GM18907 (cell line): ENCODE results near the gene GABPB2.

ENCODE experiments used
- ATAC-seq: cut with Tn5 transposase; IDR thresholded peaks from one replicate; pipeline ENCODE4 v1.9.1; 2021; ENCODE audit warnings: mild to moderate bottlenecking, moderate library complexity; ENCODE audit not compliant: unreplicated experiment

Gene GABPB2

DNA sequence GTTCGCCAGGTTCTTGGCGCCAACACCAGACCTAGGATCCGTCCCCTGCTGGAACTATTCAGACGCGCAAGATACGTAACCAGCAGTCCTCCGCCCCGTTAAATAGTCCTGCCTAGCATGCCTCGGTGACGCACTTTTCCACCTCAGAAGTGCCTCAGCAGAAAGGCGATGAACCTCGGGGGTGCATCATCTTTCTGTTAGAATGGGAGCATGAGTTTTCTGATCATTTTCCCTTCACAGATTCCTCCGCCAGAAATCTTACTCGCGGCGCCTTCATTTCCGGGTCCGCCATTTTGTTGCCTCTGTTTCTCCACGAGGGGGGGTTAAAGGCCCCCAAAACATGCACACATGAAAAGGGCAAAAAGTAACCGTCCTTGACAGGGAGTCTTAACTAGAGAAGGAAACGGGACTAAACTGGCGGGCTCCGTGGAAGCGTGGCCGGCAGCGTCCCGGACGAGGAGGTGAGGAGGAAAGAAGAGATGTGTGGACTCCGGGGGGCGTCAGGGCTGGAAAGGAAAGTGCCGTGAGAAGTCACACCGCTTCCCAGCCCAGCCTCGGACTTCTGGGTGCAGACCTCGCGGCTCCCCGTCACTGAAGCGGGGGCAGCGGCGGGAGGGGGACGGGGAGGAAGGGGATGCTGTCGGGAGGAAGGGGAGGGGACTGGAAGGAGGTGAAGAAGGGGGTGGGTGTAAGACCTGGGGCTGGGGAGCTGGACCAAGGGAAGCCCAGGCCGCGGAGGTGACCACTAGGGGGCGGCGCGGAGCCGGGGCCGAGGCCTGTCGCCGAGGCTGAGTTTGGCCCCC, at the start of gene GABPB2:
Gene GABPB2 (plus strand): TSS at position 288 of the 803 bp plus-strand sequence. CDS start 17,429 bp downstream, outside the sequence.
- peak; percentile 83 for ATAC-seq

DNA sequence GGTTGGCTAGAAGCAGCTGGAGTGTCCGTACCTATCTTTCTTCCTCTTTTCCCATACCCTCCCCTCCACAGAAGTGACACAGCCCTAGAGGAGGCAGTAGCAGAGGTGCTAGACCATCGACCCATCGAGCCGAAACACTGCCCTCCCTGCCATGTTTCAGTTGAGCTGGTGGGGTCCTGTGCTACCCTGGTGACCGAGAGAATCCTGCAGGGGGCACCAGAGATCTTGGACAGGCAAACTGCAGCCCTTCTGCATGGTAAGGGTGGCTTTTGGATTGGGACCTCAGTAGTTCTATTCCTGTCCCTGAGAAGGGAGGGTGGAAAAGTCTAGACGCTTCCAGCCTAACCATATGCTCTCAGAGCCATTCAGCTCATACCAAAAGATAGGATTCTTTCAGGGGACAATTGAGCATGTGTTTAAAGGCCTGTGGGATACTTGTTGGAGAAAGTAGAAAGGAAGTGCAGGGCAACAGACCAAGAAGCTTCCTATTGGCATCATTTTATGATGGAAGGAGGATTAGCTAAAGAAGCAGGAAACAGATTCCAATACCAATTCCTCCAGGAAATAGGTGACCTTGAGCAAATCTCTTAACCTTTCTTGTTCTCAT, 45.9 kb upstream of the GABPB2 start:
- ATAC-seq: no peak

DNA sequence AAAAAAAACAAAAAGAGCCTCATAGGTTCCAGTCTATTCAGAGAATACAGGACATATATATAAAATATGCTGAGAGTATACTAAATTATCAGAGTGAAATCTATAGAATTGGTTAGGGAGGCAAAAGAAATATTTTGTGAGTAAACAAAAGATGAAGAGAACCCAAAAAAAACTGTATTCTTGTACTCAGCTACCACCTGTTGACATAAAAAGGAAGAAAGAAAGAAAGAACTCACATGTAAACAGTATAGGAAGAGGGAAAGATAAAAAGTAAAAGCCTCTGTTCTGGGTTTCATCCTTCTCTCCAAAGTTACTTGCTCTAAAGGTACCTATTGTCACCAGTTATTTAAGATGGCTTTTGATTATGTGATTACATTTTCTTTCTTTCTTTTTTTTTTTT, 44.1 kb upstream of the GABPB2 start:
- ATAC-seq: no peak

DNA sequence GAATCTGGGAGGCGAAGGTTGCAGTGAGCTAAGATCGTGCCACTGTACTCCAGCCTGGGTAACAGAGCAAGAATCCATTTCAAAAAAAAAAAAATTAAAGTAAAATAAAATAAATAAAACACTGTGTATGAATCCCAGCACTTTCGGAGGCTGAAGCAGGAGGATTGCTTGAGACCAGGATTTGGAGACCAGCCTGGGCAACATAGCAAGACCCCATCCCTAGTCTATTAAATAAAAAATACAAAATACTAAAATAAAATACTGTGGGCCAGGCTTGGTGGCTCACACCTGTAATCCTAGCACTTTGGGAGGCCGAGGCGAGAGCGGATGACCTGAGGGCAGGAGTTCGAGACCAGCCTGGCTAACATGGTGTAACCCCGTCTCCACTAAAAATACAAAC, 38.4 kb upstream of the GABPB2 start:
- no peak for ATAC-seq

DNA sequence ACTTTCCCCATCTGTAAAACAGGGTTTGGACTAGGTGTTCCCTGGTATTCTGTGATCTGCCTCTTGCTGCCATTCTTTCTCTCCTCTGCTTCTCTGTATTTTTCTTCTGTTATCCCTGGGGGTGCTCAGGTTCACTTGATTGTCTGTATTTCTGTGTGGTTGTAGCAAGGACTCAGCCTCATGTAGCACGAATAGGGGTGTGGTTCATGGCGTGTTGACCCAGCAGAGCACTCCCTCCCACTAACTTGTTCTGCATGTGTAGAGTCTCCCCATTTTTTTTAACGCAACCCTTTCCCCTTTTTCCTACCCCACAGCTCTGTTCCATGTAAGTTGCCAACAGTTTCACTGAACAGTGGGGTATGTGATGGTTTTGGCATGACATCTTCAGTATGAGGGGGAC, 35.4 kb upstream of the GABPB2 start:
- no peak for ATAC-seq

DNA sequence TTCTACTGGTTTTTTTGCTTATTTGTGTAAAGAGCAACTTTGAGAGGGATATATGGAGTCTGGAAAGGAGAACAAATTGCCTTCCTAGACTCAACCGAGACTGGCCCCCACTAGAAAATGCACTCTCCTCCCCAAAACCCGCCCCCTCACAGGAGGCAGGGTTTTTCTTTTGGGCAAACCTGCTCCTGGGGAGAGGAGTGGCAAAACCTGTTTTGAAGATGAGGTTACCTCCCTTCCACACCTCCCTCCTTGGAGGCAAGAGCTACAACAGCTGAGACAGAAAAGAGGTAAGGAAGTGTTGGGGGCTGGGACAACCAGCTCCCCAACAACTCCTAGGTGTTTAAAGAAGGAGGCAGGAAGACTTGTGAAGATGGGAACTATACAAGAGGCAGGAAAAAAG, 34.2 kb upstream of the GABPB2 start, which contains the start of gene BNIPL:
Gene BNIPL (plus strand): TSS at position 231 of the 400 bp plus-strand sequence. CDS start 140 bp downstream, at position 371.
- ATAC-seq: no peak

DNA sequence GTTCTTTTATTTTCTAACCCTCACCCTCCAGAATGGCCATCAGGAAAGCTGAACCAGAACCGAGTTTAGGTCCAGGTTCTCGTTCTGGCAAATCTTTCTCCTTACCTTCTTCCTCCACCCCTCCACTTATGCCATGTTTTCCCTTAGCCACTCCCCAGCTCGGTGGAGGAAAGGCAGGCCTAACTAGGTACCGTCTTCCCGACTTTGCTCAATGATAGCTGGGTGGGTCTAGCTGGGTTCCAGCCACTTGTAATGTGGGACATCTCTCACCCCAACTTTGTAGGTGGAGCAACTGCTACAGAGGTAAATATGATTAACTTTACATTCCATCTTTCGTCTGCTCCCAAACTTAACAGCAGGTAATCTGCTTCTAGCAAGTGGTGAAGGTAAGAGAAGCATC, 33.5 kb upstream of the GABPB2 start:
- ATAC-seq: no peak

DNA sequence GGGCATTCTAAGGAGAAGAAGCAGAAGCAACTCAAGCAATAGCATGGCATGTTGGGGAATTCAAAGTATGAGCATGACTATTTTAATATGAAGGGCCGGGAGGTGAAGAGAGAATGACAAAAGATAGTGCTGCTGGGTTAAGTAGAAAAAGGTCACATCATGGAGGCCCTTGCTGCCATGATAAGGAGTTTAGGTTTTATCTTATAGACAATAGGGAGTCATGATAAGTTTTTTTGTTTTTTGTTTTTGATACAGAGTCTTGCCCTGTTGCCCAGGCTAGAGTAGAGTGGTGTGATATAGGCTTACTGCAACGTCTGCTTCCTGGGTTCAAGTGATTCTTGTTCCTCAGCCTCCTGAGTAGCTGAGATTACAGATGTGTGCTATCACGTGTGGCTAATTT, 31.0 kb upstream of the GABPB2 start:
- no peak for ATAC-seq

DNA sequence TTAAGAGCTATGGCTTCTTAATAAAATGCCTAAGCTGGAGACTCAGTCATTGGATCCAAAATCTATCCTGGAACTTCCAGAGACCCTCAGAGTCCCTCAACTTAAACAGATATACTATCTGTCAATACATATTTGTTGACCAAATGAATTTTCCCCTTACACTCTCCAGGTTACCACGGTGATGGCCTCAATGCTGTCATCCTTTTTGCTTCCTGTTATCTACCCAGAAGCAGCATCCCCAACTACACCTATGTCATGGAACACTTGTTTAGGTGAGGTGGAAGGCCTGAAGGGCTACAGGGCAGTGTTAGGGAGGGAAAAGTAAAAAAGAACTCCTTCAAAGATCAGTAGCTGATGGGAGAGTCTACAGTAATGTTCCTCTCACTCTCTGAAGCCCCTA, 27.4 kb upstream of the GABPB2 start:
- ATAC-seq: no peak

DNA sequence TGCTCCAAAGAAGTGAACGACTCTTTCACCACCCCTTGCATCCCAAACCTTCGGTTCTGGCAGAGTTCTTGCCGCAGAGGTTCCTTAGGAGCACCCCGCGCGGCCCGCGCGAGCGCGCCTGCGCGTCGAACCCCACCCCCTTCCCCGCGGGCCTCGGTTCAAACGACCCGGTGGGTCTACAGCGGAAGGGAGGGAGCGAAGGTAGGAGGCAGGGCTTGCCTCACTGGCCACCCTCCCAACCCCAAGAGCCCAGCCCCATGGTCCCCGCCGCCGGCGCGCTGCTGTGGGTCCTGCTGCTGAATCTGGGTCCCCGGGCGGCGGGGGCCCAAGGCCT, 23.0 kb upstream of the GABPB2 start, which contains the start of gene C1orf56:
Gene C1orf56 (plus strand): TSS at position 161 of the 334 bp plus-strand sequence. CDS start 97 bp downstream, at position 258.
- peak; percentile 45 for ATAC-seq

DNA sequence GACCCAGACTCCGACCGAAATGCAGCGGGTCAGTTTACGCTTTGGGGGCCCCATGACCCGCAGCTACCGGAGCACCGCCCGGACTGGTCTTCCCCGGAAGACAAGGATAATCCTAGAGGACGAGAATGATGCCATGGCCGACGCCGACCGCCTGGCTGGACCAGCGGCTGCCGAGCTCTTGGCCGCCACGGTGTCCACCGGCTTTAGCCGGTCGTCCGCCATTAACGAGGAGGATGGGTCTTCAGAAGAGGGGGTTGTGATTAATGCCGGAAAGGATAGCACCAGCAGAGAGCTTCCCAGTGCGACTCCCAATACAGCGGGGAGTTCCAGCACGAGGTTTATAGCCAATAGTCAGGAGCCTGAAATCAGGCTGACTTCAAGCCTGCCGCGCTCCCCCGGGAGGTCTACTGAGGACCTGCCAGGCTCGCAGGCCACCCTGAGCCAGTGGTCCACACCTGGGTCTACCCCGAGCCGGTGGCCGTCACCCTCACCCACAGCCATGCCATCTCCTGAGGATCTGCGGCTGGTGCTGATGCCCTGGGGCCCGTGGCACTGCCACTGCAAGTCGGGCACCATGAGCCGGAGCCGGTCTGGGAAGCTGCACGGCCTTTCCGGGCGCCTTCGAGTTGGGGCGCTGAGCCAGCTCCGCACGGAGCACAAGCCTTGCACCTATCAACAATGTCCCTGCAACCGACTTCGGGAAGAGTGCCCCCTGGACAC, 22.5 kb upstream of the GABPB2 start:
- peak; percentile 59 for ATAC-seq

DNA sequence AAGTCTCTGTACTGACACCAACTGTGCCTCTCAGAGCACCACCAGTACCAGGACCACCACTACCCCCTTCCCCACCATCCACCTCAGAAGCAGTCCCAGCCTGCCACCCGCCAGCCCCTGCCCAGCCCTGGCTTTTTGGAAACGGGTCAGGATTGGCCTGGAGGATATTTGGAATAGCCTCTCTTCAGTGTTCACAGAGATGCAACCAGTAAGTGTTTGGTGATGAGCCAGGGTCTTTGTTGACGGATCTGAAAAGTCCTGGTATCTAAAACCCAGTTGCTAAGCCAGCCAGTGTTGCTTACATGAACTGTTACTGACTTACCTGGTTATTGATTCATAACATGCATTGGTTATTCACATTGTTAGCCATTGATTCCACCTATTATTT, 21.9 kb upstream of the GABPB2 start:
- no peak for ATAC-seq

DNA sequence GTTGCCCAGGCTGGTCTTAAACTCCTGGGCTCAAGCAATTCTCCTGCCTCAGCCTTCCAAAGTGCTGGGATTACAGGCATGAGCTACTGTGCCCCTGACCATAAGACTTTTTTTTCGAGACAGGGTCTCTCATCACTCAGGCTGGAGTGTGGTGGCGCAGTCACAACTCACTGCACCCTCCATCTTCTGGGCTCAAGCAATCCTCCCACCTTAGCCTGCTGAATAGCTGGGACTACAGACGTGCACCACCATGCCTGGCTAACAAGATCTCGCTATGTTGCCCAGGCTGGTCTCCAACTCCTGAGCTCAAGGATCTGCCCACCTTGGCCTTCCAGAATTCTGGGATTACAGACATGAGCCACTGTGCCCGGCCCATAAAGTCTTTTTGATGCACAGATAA, 21.1 kb upstream of the GABPB2 start:
- ATAC-seq: no peak

DNA sequence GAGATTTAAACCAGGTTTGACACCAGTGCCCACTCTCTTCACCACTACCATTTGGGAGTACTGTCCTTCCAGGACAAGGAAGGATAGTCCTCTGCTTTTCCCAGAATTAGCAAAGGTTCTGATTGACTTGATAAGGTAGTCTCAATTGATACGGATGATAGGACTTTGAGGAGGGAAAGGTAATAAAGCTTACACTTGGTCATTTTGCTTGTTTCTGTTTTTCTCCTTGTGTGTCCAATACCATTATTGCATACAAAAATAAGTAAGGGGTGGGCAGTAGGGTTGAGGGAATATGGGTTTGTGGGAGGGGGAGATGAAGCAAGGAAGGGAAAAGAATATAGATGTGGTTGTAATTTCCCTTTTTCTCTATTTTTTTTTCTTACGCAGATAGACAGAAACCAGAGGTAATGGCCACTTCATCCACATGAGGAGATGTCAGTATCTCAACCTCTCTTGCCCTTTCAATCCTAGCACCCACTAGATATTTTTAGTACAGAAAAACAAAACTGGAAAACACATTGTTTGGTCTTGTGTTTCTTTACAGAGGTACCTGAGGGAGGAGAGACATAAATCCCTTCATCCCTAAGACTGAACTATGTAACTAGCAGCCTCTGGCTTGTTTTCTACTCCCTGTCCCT, 20.4 kb upstream of the GABPB2 start:
- no peak for ATAC-seq

DNA sequence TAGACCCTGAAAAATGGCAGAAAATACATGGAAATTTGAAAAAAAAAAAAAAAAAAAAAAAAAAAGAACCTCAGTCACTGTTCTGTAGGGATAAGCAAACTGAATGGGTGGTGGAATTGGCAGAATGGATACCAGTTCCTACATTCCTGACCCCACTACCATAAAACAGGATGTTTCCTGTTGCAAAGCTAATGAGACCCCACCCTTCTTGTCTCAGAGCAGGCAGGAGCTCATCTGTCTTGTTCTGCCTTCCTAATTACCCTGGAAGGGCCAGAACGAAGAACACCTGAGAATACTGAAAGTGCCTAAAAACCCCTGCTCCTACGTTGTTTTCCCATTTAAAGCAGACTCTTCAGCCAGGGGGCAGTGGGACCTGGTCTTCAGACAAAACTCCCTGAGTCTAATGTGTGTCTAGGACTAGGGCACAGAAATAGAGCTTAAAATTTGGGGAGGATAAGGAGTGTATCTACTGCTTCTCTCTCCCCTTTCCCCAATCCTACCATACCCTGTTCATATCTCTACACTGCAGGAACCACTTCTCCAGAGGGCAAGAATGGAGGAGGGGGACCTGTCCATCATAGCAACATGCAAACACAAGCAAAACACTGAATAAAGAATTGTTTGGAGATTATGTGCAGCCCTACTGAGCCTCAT, 19.1 kb upstream of the GABPB2 start:
- ATAC-seq: no peak

DNA sequence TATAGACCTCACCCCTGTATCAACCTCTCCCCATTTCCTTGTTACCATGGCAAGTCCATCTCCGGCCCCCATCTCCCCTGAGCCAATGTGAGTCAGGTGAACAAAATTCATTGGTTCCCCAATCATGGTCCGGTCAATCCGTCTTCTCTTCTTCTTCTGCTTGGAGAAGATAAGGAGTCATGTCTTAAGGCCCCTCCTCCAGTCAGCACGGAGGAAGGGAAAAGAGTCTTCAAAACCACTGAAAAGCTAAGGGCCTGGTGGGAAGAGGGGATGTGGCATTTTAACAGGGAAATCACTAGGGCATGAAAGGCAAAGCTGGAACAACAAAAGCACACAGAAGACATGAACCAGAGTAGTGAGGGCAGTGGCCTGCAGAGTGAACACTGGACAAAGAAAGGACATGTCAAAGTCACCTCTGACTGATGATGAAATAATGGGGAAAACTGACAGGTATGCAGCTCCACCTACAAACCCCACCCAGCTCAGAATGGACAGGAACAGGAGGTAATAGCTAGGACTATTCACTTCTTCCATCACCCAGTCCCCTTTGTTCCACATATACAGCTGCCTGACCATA, 15.5 kb upstream of the GABPB2 start:
- ATAC-seq: no peak

DNA sequence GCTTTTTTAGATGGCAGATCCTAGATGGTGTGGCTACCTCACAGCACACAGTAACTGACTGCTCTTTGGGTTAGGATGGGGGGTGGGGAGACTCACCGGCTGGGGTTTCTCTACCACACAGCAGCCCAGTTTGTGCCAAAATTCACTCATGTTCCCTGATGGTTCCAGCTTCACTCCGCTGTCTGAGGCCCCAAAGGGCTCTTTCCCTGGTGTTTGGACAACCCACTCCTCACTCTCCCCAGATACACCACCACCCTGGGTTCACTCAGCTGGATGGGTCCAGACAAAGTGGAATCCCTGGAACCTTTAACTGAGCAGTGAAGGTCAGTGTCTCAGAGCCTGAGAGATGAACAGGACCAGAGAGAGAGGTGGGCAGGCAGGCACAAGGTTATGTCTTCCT, 15.0 kb upstream of the GABPB2 start:
- ATAC-seq: no peak

DNA sequence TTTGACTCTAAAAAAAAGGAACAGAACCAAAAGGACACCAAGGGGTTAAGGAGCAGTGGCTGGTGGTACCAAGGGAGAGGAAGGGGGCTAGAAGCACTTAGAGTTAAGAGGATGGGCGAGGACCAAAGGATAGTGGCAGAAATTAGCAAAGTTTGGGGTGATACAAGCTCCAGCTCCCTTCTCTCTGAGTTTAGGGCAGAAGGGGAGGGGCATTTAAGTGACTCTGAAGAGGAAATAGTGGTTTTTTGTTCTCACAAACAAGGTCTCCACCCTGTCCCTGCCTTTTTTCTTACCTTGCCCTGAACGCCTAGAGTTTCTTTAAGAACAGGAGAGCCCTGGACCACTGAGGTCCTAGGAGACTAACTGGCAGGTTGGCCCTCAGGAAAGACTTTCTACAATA, 14.4 kb upstream of the GABPB2 start:
- no peak for ATAC-seq

DNA sequence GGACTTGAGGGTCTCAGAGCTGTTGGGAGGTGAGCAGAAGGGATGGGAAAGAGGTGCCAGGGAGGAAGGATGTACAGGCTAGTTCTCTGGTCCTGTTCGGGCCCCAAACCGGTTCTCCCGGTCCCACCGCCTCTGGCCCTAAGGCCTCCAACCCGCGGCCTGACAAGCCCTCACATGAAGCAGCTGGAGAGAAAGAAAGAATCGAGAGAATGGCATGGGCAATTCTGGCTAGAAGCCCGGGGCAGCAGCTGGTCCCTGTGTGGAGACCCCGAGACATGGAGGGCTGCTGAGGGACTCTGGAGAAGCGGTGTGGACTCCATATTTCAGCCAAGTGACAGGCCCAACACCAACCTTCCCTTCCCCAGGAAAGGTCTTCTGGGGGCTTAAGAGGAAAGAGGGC, 11.9 kb upstream of the GABPB2 start:
- no peak for ATAC-seq
